ENCODE measurements around the gene SEPTIN8.

DNA sequence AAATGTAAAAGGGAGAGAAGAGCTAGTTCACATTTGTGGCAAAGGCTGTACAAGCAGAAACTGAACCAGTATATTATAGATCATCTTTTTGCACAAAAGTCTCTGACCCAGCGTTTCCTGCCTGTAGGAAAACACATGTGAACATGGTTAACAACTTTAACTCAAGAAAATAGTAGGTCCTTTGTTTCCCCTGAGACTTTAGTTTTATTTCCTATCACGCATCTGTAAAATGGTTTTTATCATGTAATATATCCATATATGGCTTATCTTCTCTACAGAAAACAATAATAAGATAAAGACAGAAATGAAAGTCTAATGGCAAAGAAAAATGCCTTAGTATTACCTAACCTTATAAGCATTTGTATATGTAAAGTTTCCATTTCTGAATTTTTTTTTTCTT is 42.4 kb downstream of the SEPTIN8 start:
- no peak for TF ChIP-seq POLR2A (IDR thresholded peaks at IDR 0.05)
- TF ChIP-seq, protein P1, sequence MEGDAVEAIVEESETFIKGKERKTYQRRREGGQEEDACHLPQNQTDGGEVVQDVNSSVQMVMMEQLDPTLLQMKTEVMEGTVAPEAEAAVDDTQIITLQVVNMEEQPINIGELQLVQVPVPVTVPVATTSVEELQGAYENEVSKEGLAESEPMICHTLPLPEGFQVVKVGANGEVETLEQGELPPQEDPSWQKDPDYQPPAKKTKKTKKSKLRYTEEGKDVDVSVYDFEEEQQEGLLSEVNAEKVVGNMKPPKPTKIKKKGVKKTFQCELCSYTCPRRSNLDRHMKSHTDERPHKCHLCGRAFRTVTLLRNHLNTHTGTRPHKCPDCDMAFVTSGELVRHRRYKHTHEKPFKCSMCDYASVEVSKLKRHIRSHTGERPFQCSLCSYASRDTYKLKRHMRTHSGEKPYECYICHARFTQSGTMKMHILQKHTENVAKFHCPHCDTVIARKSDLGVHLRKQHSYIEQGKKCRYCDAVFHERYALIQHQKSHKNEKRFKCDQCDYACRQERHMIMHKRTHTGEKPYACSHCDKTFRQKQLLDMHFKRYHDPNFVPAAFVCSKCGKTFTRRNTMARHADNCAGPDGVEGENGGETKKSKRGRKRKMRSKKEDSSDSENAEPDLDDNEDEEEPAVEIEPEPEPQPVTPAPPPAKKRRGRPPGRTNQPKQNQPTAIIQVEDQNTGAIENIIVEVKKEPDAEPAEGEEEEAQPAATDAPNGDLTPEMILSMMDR (IDR thresholded peaks at IDR 0.05) = no peak
